HG03432 (cell line): ENCODE data around the gene EHF.
"Not testable (repeated sequence)": the region's sequence is repeated elsewhere in the genome, so short reads cannot be mapped to it uniquely, and the experiment has no call there.

Source experiments
- ATAC-seq: cut with Tn5 transposase; IDR thresholded peaks from one replicate; pipeline ENCODE4 v1.9.1; 2021; ENCODE audit warnings: mild to moderate bottlenecking, moderate library complexity; ENCODE audit not compliant: unreplicated experiment

Gene EHF

DNA sequence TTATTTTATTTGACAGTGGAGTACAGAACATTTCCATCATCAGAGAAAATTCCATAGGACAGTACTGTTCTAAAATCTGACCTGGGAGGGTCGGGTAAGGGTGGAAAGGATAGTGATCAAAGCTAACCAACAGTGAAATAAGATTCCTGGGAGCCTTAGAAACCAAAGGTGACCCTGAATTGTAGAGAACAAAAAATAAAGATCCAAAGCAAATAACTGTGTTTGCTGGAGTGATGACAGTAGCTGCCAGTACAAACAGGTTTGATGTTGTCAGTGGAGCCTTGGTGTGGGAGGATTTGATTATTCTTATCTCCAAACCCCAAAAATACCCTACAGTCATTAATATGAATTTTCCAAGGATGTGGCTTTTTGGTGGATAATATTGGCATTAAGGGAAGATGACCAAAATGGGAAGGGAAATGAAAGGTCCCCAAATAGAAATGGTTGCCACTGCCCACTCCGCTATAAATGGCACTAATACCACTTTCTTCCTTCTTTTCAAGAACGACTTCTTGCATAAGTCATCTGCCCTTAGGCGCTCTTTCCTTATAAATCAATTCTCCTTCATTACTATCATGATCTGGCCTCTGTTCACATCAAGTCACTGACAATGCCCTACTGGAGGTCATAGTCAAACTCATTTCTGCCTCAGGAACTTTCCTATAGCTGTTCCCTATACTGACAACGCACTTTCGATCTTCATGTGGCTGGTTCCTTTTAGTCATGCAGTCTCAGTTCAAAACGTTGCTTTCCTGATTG lies 44.4 kb downstream of the EHF start:
- ATAC-seq = no peak

- ATAC-seq = no peak
Measured at GRCh38 chr11:34667810-34668582, 47.1 kb downstream of the EHF start.

DNA sequence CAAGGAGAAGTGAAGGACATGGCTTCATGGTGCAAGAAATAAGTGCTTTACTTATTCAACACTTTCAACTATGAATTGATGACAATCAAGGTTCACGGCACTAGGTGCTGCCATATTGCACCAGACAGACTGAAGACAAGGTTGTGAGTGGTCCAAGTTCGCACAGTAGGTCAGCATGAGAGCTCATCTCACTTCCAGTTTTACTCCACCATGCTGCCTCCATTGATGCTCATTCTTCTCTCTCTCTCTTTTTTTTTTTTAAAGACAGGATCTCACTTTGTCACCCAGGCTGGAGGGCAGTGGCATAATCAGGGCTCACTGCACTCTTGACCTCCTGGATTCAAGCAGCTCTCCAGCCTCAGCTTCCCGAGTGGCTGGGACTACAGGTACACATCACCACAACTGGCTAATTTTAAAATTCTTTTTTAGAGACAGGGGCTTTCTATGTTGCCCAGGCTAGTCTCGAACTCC lies 47.7 kb downstream of the EHF start:
- ATAC-seq = no peak

DNA sequence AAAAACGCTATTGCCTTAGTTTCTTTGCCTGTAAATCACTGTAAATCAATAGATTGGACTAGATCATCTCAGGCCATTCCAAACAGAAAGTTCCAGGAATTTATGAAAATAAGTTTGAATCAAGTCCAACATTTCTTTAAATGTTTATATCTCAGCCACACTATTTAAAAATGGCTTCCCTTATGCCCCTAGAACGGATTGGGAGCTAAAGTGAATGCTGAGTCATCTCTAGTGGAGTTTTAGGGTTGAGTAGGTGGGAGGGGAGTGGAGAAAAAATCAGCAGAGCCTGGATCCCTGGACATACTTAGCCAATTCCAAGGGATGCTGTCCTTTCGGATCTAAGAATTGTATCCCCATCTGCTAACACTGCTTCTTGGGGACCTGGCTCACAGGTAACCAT lies 48.6 kb downstream of the EHF start:
- no peak for ATAC-seq

DNA sequence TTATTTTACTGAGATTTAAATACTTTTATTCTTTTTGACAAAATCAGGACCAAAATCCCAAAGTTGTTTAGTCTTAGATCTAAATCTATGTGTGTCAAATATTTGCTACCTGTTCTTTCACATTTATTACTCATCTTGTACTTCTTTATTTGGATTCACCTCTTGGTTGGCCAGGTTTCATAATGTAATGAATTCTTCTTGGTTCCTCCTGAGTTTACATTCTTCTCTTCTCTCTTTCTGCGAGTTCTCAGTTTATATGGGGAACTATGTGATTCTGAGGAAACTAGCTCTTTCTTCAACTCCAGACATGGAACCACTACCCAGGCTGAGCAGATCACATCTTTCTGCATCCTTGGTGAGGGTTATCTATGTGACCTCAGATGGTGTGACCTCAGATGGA lies 50.2 kb downstream of the EHF start:
- no peak for ATAC-seq

DNA sequence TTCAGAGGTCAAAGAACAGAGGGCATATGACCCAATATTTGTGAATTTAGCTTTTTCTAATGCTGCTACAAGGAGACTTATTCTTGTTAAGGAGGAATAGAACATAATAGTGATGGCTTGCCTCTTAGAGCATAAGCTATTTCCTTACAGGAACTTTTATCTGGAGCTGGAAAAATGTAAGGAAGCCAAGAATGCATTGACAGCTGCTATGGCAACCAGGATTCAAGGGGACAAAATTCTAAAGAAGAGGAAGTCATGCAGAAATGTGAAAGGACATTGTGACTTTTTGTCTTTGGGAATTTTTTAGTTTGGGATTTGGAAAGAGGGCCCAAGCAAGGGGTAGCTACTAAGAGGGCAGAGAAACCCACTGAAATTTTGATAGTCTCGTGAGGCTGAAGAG lies 51.1 kb downstream of the EHF start:
- ATAC-seq = no peak

GRCh38 chr11:34674038-34674437 lies 53.1 kb downstream of the EHF start:
- no peak for ATAC-seq

DNA sequence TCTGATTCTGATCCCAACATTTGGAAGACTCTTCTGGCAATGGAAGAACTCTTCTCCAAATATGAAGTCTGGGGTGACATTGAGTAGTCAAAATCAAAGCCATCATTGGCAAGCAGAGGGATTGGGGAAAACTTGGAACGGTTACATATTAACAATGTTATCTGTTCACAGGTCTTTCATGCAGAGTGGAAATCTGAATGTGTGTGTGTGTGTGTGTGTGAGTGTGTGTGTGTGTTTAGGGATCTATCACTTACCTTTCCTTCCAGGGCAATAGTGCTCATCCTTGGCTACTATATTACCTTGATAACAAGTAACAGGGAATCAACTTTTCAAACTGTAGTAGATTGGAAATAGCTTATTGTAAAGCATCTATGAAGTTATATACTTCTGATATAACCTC lies 55.3 kb downstream of the EHF start:
- ATAC-seq = no peak

DNA sequence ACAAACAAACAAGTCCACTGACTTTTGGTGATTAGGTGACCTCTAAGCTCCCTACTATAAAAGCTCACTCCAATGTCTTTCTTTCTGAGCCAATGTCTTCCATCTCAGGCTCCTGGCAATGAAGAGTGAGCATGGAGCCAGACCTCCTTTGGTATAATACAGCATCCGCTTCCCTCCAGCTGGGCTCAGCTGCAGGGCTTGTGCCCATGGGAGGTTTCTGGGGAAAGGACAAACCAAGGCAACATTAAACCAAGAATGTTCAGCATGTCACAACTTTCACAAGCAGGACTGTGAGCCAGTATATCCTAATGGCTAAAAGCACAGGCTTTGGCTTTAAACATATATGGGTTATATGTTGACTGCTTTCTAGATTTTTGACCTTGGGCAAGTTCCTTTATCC lies 58.8 kb downstream of the EHF start:
- no peak for ATAC-seq

- ATAC-seq = no peak
Measured at GRCh38 chr11:34680206-34680605, 59.3 kb downstream of the EHF start.

- ATAC-seq = no peak
Measured at GRCh38 chr11:34680918-34681586, 60.2 kb downstream of the EHF start.

DNA sequence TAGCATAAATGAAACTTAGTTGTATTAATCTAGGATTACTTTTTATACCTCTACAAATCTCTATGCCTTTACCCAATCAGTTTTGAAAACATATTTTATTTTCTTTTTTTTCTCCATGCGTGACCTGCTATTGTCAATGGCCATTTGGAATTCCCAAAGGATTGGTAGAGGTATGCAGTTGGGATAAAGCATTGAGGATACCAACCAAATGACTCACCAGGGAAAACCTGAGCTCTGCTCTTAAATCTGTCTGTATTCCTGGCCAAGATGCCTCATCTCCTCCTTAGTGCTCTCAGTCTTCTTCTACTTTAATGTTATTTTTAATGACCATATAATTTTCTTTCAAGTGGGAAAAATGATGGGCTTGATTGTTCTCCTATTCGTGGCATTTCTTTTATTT lies 61.9 kb downstream of the EHF start:
- no peak for ATAC-seq

DNA sequence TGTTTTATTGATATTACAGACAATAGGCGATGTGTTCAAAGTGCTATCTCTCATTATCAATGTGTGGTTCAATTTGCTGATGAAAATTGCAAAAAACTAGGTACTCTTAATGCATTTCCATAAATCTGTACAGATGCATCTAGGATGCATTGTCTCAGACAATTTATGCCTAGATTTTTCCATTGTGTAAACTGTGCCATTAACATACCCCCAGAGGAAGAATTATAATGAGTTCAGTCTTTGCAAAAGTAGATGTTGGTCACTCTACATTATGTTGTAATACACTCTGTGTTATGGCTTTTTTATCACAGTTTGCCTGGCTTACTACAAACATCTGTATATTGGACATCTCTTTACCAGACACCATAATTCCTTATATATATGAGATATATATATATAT lies 62.5 kb downstream of the EHF start:
- ATAC-seq = no peak

- ATAC-seq = no peak
Measured at GRCh38 chr11:34685864-34686263, 65.0 kb downstream of the EHF start.

DNA sequence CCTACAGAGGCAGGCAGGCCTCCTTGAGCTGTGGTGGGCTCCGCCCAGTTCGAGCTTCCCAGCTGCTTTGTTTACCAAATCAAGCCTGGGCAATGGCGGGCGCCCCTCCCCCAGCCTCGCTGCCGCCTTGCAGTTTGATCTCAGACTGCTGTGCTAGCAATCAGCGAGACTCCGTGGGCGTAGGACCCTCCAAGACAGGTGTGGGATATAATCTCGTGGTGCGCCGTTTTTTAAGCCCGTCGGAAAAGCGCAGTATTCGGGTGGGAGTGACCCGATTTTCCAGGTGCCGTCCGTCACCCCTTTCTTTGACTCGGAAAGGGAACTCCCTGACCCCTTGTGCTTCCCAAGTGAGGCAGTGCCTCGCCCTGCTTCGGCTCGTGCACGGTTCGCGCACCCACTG lies 71.4 kb downstream of the EHF start:
- not testable (repeated sequence) for ATAC-seq

DNA sequence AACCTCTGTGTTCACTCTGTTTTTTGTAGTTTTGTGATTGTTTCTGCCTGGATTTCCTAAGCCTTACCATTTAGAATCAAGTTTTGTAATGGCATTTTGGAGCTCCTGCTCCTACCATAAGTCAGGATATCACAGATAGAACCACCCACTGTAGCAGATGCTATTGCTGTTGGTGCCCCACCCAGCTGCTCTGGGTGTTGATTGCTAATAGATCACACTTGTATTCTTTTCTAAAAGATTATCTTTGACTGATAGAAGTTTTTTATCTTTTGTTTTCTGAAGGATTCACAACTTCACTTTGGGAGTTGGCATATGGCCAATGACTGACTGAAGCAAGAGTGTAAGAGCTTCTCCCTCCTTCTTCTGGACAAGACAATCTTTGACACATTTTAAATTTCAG lies 76.0 kb downstream of the EHF start:
- no peak for ATAC-seq

DNA sequence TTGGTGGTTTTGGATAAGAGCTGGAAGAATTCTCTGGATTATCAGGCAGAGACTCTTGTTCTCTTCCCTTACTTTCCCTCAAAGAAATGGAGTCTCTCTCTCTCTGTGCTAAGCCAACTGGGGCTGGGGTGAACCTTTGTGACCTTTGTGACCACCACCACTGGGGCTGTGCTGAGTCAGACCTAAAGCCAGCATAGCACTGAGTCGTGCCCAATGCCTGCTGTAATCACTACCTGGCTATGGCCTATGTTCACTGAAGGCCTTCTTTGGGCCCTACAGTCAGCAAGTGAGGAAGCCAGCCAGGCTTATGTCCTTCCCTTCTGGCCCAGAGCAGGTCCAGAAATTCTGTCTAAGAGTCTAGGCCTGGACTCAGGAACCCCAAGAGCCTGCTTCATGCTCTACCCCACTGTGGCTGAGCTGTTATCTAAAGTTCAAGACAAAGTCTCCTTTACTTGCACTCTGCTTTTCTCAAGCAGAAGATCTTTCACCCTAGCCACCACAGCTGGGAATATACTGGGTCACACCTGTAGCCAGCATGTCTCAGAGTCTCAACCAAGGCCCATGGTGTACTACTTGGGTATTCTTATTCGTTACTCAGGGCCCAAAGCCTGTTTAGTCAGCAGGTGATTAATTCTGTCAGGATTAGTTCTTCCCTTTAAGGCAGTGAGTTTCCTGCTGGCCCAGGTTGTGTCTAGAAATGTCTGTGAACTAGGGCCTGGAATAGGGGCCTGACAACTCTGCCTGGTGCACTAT lies 86.0 kb downstream of the EHF start:
- ATAC-seq = no peak

DNA sequence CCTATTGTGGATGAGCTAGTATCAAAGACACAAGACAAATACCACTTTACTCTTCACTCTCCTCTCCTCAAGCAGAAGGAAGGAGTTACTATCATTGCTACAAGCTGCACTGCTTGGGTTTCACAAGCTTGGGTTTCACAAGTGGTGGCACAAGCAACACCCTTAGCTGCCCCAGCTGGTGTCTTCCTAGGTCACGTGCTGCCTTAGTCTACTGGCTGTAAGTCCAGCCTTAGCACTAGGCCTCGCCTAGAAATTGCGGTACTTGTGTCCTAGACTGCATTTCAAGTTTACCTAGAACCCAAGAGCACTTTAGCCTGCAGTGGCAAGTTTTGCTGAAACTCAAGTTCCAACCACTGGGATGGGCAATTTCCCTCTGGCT lies 86.6 kb downstream of the EHF start:
- ATAC-seq = no peak
